ENCODE results near the gene GTF3C5. TPM values are rescaled to one million over a fixed set of nuclear protein-coding genes. Genes with fewer than 3 reads are reported as not detected.
A peak's percentile ranks its signal among the peaks of the same experiment; 100 is the strongest.

GTF3C5 gene
- total RNA-seq, 1 donor from 2014 or later, result 95.2 TPM

GRCh38 chr9:133048595-133048994 is 17.8 kb downstream of the GTF3C5 start:
- TF ChIP-seq, protein P1, sequence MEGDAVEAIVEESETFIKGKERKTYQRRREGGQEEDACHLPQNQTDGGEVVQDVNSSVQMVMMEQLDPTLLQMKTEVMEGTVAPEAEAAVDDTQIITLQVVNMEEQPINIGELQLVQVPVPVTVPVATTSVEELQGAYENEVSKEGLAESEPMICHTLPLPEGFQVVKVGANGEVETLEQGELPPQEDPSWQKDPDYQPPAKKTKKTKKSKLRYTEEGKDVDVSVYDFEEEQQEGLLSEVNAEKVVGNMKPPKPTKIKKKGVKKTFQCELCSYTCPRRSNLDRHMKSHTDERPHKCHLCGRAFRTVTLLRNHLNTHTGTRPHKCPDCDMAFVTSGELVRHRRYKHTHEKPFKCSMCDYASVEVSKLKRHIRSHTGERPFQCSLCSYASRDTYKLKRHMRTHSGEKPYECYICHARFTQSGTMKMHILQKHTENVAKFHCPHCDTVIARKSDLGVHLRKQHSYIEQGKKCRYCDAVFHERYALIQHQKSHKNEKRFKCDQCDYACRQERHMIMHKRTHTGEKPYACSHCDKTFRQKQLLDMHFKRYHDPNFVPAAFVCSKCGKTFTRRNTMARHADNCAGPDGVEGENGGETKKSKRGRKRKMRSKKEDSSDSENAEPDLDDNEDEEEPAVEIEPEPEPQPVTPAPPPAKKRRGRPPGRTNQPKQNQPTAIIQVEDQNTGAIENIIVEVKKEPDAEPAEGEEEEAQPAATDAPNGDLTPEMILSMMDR (IDR thresholded peaks at IDR 0.05; ENCODE audit: partially characterized antibody, unreplicated experiment), result no peak
- Mint-ChIP-seq H3K27ac (ENCODE audit: unreplicated experiment) (no peak overlapping the region), H3K9me3 (ENCODE audit: unreplicated experiment) (peaks cover 2% of the 10 kb centered on the region), H3K27me3 (ENCODE audit: unreplicated experiment) (peaks cover under 1% of the 10 kb centered on the region), H3K4me3 (ENCODE audit: unreplicated experiment) (no peak overlapping the region), H3K36me3 (ENCODE audit: unreplicated experiment) (peaks cover 5% of the 10 kb centered on the region), H3K4me1 (ENCODE audit: low read depth, unreplicated experiment) (no peaks in the 10 kb centered on the region)
- peak; percentile 43 for DNase-seq

GRCh38 chr9:133049043-133049442 is 18.2 kb downstream of the GTF3C5 start:
- Mint-ChIP-seq H3K4me1 (ENCODE audit: low read depth, unreplicated experiment) (no peaks in the 10 kb centered on the region), H3K4me3 (ENCODE audit: unreplicated experiment) (no peak overlapping the region), H3K9me3 (ENCODE audit: unreplicated experiment) (peaks cover 5% of the 10 kb centered on the region), H3K27me3 (ENCODE audit: unreplicated experiment) (peaks cover 5% of the 10 kb centered on the region), H3K36me3 (ENCODE audit: unreplicated experiment) (peaks cover 10% of the 10 kb centered on the region), H3K27ac (ENCODE audit: unreplicated experiment) (peak overlapping the region; percentile 11)
- no peak for DNase-seq
- TF ChIP-seq, protein P1 (IDR thresholded peaks at IDR 0.05; ENCODE audit: partially characterized antibody, unreplicated experiment), result no peak

- Mint-ChIP-seq H3K4me3 (ENCODE audit: unreplicated experiment) (no peak overlapping the region), H3K36me3 (ENCODE audit: unreplicated experiment) (peaks cover 7% of the 10 kb centered on the region), H3K27me3 (ENCODE audit: unreplicated experiment) (peaks cover 5% of the 10 kb centered on the region), H3K4me1 (ENCODE audit: low read depth, unreplicated experiment) (no peaks in the 10 kb centered on the region), H3K9me3 (ENCODE audit: unreplicated experiment) (peaks cover 5% of the 10 kb centered on the region), H3K27ac (ENCODE audit: unreplicated experiment) (no peak overlapping the region)
- DNase-seq, result no peak
- TF ChIP-seq, protein P1 (IDR thresholded peaks at IDR 0.05; ENCODE audit: partially characterized antibody, unreplicated experiment), result no peak
These were observed 19.3 kb downstream of the GTF3C5 start for GRCh38 chr9:133050142-133050541.

GRCh38 chr9:133050781-133051180 is 20.0 kb downstream of the GTF3C5 start:
- TF ChIP-seq, protein P1 (IDR thresholded peaks at IDR 0.05; ENCODE audit: partially characterized antibody, unreplicated experiment), result no peak
- no peak for DNase-seq
- H3K9me3 Mint-ChIP-seq (ENCODE audit: unreplicated experiment), result peaks cover 5% of the 10 kb centered on the region
- H3K4me1 Mint-ChIP-seq (ENCODE audit: low read depth, unreplicated experiment), result no peaks in the 10 kb centered on the region
- peaks cover 7% of the 10 kb centered on the region for H3K36me3 Mint-ChIP-seq (ENCODE audit: unreplicated experiment)
- no peak overlapping the region for H3K27ac Mint-ChIP-seq (ENCODE audit: unreplicated experiment)
- H3K27me3 Mint-ChIP-seq (ENCODE audit: unreplicated experiment), result peaks cover 7% of the 10 kb centered on the region
- H3K4me3 Mint-ChIP-seq (ENCODE audit: unreplicated experiment), result no peak overlapping the region

DNA sequence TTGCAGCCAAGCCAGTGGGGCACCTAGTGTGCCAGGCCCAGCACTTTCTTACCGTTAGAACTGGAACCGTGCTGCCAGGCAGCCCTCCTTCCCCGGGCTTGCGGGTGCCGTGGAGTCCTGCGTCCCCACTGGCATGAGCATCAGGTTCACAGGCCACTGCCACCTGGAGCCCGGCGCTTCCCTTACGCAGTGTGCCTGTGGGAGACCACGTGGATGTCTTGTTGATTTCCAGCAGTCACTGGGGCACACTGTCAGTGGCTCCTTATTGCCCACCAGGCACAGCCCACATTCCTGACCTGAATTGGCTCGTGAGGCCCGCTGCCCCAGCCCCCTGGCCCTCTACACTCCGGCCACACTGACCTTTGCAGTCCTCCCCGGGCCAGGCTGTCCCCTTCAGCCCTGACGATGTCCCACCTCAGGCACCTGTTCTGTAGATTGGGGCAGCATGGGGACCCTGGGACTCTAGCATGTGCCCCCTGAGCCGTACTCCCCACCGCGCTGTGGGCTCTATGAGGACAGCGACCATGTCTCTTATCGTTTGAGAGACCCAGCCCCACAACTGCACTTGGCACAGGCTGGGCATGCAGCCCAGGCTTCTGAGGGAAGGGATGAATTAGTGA is 20.6 kb downstream of the GTF3C5 start:
- H3K27ac Mint-ChIP-seq (ENCODE audit: unreplicated experiment), result no peak overlapping the region
- DNase-seq, result no peak
- H3K4me3 Mint-ChIP-seq (ENCODE audit: unreplicated experiment), result no peak overlapping the region
- H3K4me1 Mint-ChIP-seq (ENCODE audit: low read depth, unreplicated experiment), result no peaks in the 10 kb centered on the region
- peaks cover 7% of the 10 kb centered on the region for H3K27me3 Mint-ChIP-seq (ENCODE audit: unreplicated experiment)
- peaks cover 5% of the 10 kb centered on the region for H3K9me3 Mint-ChIP-seq (ENCODE audit: unreplicated experiment)
- H3K36me3 Mint-ChIP-seq (ENCODE audit: unreplicated experiment), result peaks cover 7% of the 10 kb centered on the region
- TF ChIP-seq, protein P1 (IDR thresholded peaks at IDR 0.05; ENCODE audit: partially characterized antibody, unreplicated experiment), result no peak

Measured in glutamatergic neuron (in vitro differentiated cells).